ENCODE data around the gene SCGN. TPM values are rescaled to one million over a fixed set of nuclear protein-coding genes. Genes with fewer than 3 reads are reported as not detected.

Gene SCGN
- polyA plus RNA-seq, 3 donors = not detected

GRCh38 chr6:25623065-25623464 lies 28.9 kb upstream of the SCGN start:
- intact Hi-C loops (cut with micrococcal nuclease) = no loop called here
- H3K4me2 ChIP-seq (replicated peaks; ENCODE audit: extremely low read depth, low read length, poor library complexity, severe bottlenecking) = no peak overlapping the region

GRCh38 chr6:25623879-25624278 lies 28.1 kb upstream of the SCGN start:
- no peak overlapping the region for H3K27ac ChIP-seq (ENCODE audit: low read depth in 1 of 2, low read length in 2 of 2)
- no peaks in the 10 kb centered on the region for H3K36me3 Mint-ChIP-seq
- no peak for DNase-seq
- H3K4me3 Mint-ChIP-seq = no peak overlapping the region
- peaks cover 0 to 6% (median 5%) of the 10 kb centered on the region in 3 donors for H3K27me3 Mint-ChIP-seq (ENCODE audit: low read depth in 3 of 3)
- no peaks in the 10 kb centered on the region for H4K20me1 ChIP-seq (ENCODE audit: insufficient read depth, low read length)
- intact Hi-C loops (cut with micrococcal nuclease) = no loop called here
- no peaks in the 10 kb centered on the region for H3K9me3 Mint-ChIP-seq
- no peak overlapping the region for H3K27ac Mint-ChIP-seq
- H2AFZ ChIP-seq (ENCODE audit: insufficient read depth, low read depth, low read length, poor library complexity, severe bottlenecking) = no peak overlapping the region
- H3K27me3 ChIP-seq (ENCODE audit: control insufficient read depth in 2 of 2, insufficient read depth in 2 of 2, low read length in 2 of 2) = no peaks in the 10 kb centered on the region
- H3K36me3 ChIP-seq (replicated peaks in 1 of 2; ENCODE audit: control insufficient read depth in 1 of 2, insufficient read depth in 2 of 2, low read length in 2 of 2) = no peaks in the 10 kb centered on the region
- peaks cover 5 to 6% of the 10 kb centered on the region in 2 donors for H3K4me1 ChIP-seq (ENCODE audit: control insufficient read depth in 1 of 2, insufficient read depth in 2 of 2, low read length in 2 of 2)
- H3K9ac ChIP-seq (ENCODE audit: insufficient read depth, low read length, poor library complexity, severe bottlenecking) = no peak overlapping the region
- no peaks in the 10 kb centered on the region for H3K9me3 ChIP-seq (replicated peaks in 1 of 2; ENCODE audit: control insufficient read depth in 1 of 2, insufficient read depth in 1 of 2, low read length in 2 of 2)
- TF ChIP-seq CTCF (IDR thresholded peaks at IDR 0.05) = no peak
- no CpG with 5 or more reads among the region's 1 CpG for WGBS (ENCODE audit: insufficient coverage)
- H3K4me3 ChIP-seq (replicated peaks in 1 of 3; ENCODE audit: low read depth in 2 of 3, low read length in 3 of 3) = no peak overlapping the region
- peaks cover 6% of the 10 kb centered on the region for H3K4me1 Mint-ChIP-seq
- H3K79me2 ChIP-seq (ENCODE audit: insufficient read depth, low read length) = no peaks in the 10 kb centered on the region
- no peak overlapping the region for H3K4me2 ChIP-seq (replicated peaks; ENCODE audit: extremely low read depth, low read length, poor library complexity, severe bottlenecking)

More at GRCh38 chr6:25623065-25623464, 28.9 kb upstream of the SCGN start:
- H3K79me2 ChIP-seq (ENCODE audit: insufficient read depth, low read length) = no peaks in the 10 kb centered on the region
- no peak overlapping the region for H3K27ac Mint-ChIP-seq
- no peak overlapping the region for H3K9ac ChIP-seq (ENCODE audit: insufficient read depth, low read length, poor library complexity, severe bottlenecking)
- H3K36me3 ChIP-seq (replicated peaks in 1 of 2; ENCODE audit: control insufficient read depth in 1 of 2, insufficient read depth in 2 of 2, low read length in 2 of 2) = no peaks in the 10 kb centered on the region
- no peaks in the 10 kb centered on the region for H4K20me1 ChIP-seq (ENCODE audit: insufficient read depth, low read length)
- no peaks in the 10 kb centered on the region for H3K9me3 ChIP-seq (replicated peaks in 1 of 2; ENCODE audit: control insufficient read depth in 1 of 2, insufficient read depth in 1 of 2, low read length in 2 of 2)
- H3K36me3 Mint-ChIP-seq = no peaks in the 10 kb centered on the region
- no peak overlapping the region for H3K4me3 ChIP-seq (replicated peaks in 1 of 3; ENCODE audit: low read depth in 2 of 3, low read length in 3 of 3)
- H3K4me1 Mint-ChIP-seq = peaks cover 14% of the 10 kb centered on the region
- no CpG with 5 or more reads among the region's 1 CpG for WGBS (ENCODE audit: insufficient coverage)
- no peak overlapping the region for H3K4me3 Mint-ChIP-seq
- H3K4me1 ChIP-seq (ENCODE audit: control insufficient read depth in 1 of 2, insufficient read depth in 2 of 2, low read length in 2 of 2) = peaks cover 14% of the 10 kb centered on the region in 2 donors
- H3K27ac ChIP-seq (ENCODE audit: low read depth in 1 of 2, low read length in 2 of 2) = no peak overlapping the region
- no peak overlapping the region for H2AFZ ChIP-seq (ENCODE audit: insufficient read depth, low read depth, low read length, poor library complexity, severe bottlenecking)
- H3K9me3 Mint-ChIP-seq = no peaks in the 10 kb centered on the region
- H3K27me3 Mint-ChIP-seq (ENCODE audit: low read depth in 3 of 3) = peaks cover 0 to 6% (median 5%) of the 10 kb centered on the region in 3 donors
- no peak for DNase-seq
- no peaks in the 10 kb centered on the region for H3K27me3 ChIP-seq (ENCODE audit: control insufficient read depth in 2 of 2, insufficient read depth in 2 of 2, low read length in 2 of 2)
- no peak for TF ChIP-seq CTCF (IDR thresholded peaks at IDR 0.05)

All from CD14-positive monocyte (primary cell).